ENCODE measurements around the gene PHLPP1.

PHLPP1 gene

GRCh38 chr18:62827397-62827796 is 112.1 kb downstream of the PHLPP1 start:
- no peak for DNase-seq (ENCODE audit: low read depth, low spot score)
- POLR2A ChIA-PET: no interaction called here
- CTCF ChIA-PET: no interaction called here
- TF ChIP-seq CTCF (IDR thresholded peaks at IDR 0.05; ENCODE audit: insufficient read depth, low read length, missing control alignments): no peak
- no peak overlapping the region for H3K4me3 ChIP-seq (ENCODE audit: low read depth, low read length)

GRCh38 chr18:62828091-62828640 is 112.8 kb downstream of the PHLPP1 start:
- POLR2A ChIA-PET: no interaction called here
- CTCF ChIA-PET: no interaction called here

GRCh38 chr18:62828852-62829251 is 113.5 kb downstream of the PHLPP1 start:
- ChIA-PET CTCF (no interaction called here), POLR2A (no interaction called here)
- DNase-seq (ENCODE audit: low read depth, low spot score): no peak
- TF ChIP-seq CTCF (IDR thresholded peaks at IDR 0.05; ENCODE audit: insufficient read depth, low read length, missing control alignments): no peak
- H3K4me3 ChIP-seq (ENCODE audit: low read depth, low read length): no peak overlapping the region

More at GRCh38 chr18:62828091-62828640, 112.8 kb downstream of the PHLPP1 start:
- TF ChIP-seq CTCF (IDR thresholded peaks at IDR 0.05; ENCODE audit: insufficient read depth, low read length, missing control alignments): no peak
- no peak for DNase-seq (ENCODE audit: low read depth, low spot score)
- no peak overlapping the region for H3K4me3 ChIP-seq (ENCODE audit: low read depth, low read length)

GRCh38 chr18:62829936-62830335 is 114.6 kb downstream of the PHLPP1 start:
- ChIA-PET CTCF (no interaction called here), POLR2A (no interaction called here)
- TF ChIP-seq CTCF (IDR thresholded peaks at IDR 0.05; ENCODE audit: insufficient read depth, low read length, missing control alignments): no peak
- no peak overlapping the region for H3K4me3 ChIP-seq (ENCODE audit: low read depth, low read length)
- DNase-seq (ENCODE audit: low read depth, low spot score): no peak

GRCh38 chr18:62832282-62832681 is 116.9 kb downstream of the PHLPP1 start:
- H3K4me3 ChIP-seq (ENCODE audit: low read depth, low read length): no peak overlapping the region
- DNase-seq (ENCODE audit: low read depth, low spot score): no peak
- TF ChIP-seq CTCF (IDR thresholded peaks at IDR 0.05; ENCODE audit: insufficient read depth, low read length, missing control alignments): no peak
- CTCF ChIA-PET: interaction anchor here (1.0 kb wide), 1 partner anchor 246 kb away, joined by 3 read pairs; no protein-coding TSS in a partner anchor
- POLR2A ChIA-PET: no interaction called here

GRCh38 chr18:62833494-62833893 is 118.2 kb downstream of the PHLPP1 start:
- no peak overlapping the region for H3K4me3 ChIP-seq (ENCODE audit: low read depth, low read length)
- POLR2A ChIA-PET: no interaction called here
- DNase-seq (ENCODE audit: low read depth, low spot score): no peak
- CTCF ChIA-PET: no interaction called here
- no peak for TF ChIP-seq CTCF (IDR thresholded peaks at IDR 0.05; ENCODE audit: insufficient read depth, low read length, missing control alignments)

All from AG04449 (cell line).